ENCODE results near the gene NEIL1. TPM values are rescaled to one million over a fixed set of nuclear protein-coding genes. Genes with fewer than 3 reads are reported as not detected.

Gene NEIL1
- 2.2 to 3.5 TPM (median 3.1 TPM) in 5 replicates for total RNA-seq (2022; extraction: Qiagen RNA extraction; ENCODE audit: low read depth)

GRCh38 chr15:75346796-75347221 is at the start of gene NEIL1:
NEIL1 (plus strand) TSS chr15:75347039; CDS start chr15:75348906, 1,867 bp downstream.

GRCh38 chr15:75335705-75336355 is 11.0 kb upstream of the NEIL1 start, which contains the start of gene COMMD4:
COMMD4 (plus strand) TSS chr15:75336063; CDS start chr15:75336090, 27 bp downstream.

GRCh38 chr15:75367913-75368688 is 21.3 kb downstream of the NEIL1 start, which contains the start of gene MAN2C1:
MAN2C1 (minus strand) TSS chr15:75368607; CDS start chr15:75368583, 24 bp downstream.

Other genes starting within 250 kb of the NEIL1 start
- gene C15orf39, start 145.2 kb upstream of the NEIL1 start, total RNA-seq (2022; extraction: Qiagen RNA extraction; ENCODE audit: low read depth): 19.8 to 32.8 TPM (median 32.5 TPM) in 5 replicates
- not detected in 5 replicates for gene GOLGA6C, start 88.7 kb upstream of the NEIL1 start, total RNA-seq (2022; extraction: Qiagen RNA extraction; ENCODE audit: low read depth)
- 0.07 TPM in 1 of 5 replicates, not detected in the others for gene GOLGA6D, start 64.2 kb upstream of the NEIL1 start, total RNA-seq (2022; extraction: Qiagen RNA extraction; ENCODE audit: low read depth)
- gene COMMD4, start 11.0 kb upstream of the NEIL1 start, total RNA-seq (2022; extraction: Qiagen RNA extraction; ENCODE audit: low read depth): 162 to 184 TPM (median 175 TPM) in 5 replicates
- 49.2 to 104 TPM (median 81.8 TPM) in 5 replicates for gene MAN2C1, start 21.6 kb downstream of the NEIL1 start, total RNA-seq (2022; extraction: Qiagen RNA extraction; ENCODE audit: low read depth)
- 26.0 to 34.8 TPM (median 30.3 TPM) in 5 replicates for gene SIN3A, start 104.7 kb downstream of the NEIL1 start, total RNA-seq (2022; extraction: Qiagen RNA extraction; ENCODE audit: low read depth)
- gene PTPN9, start 232.3 kb downstream of the NEIL1 start, total RNA-seq (2022; extraction: Qiagen RNA extraction; ENCODE audit: low read depth): 36.1 to 53.2 TPM (median 46.7 TPM) in 5 replicates

Measured in A549 treated with ZK216348 at 1 μM for 4 hours (cell line).